ENCODE measurements around the gene ITGB1BP1.

Gene ITGB1BP1

DNA sequence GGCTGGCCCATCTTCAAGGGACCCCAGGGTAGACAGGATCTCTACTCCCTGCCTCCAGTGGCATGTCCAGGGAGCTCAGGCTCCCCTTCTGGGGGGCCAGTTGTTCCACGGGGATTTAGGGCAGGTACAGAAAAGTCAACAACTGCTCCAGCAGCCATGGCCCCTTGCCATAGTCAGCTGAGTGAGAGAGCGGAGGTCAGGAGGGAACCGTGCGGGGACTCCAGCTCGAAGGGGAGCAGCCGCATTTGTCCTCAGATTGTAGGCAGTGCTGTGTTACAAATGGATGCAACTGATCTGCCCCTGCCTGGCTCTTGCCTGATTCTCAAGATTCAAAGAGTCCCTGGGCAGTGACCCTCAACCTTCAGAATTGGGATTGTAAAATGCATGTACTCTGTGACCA lies 49.9 kb downstream of the ITGB1BP1 start:
- Histone ChIP-seq H3K27me3 (replicated peaks) (no peaks in the 10 kb centered on the region), H3K36me3 (replicated peaks) (peaks cover 53% of the 10 kb centered on the region), H3K27ac (no peak overlapping the region), H3K4me3 (ENCODE audit: low read depth, low read length) (no peak overlapping the region)
- DNase-seq, result no peak
- in situ Hi-C loops (cut with HindIII; ENCODE audit: low pct_ligation_motif_present, low sequenced_read_pairs), result no loop called here
- TF ChIP-seq, protein P1, sequence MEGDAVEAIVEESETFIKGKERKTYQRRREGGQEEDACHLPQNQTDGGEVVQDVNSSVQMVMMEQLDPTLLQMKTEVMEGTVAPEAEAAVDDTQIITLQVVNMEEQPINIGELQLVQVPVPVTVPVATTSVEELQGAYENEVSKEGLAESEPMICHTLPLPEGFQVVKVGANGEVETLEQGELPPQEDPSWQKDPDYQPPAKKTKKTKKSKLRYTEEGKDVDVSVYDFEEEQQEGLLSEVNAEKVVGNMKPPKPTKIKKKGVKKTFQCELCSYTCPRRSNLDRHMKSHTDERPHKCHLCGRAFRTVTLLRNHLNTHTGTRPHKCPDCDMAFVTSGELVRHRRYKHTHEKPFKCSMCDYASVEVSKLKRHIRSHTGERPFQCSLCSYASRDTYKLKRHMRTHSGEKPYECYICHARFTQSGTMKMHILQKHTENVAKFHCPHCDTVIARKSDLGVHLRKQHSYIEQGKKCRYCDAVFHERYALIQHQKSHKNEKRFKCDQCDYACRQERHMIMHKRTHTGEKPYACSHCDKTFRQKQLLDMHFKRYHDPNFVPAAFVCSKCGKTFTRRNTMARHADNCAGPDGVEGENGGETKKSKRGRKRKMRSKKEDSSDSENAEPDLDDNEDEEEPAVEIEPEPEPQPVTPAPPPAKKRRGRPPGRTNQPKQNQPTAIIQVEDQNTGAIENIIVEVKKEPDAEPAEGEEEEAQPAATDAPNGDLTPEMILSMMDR (IDR thresholded peaks at IDR 0.05; ENCODE audit: low read depth, low read length, missing control alignments), result no peak

DNA sequence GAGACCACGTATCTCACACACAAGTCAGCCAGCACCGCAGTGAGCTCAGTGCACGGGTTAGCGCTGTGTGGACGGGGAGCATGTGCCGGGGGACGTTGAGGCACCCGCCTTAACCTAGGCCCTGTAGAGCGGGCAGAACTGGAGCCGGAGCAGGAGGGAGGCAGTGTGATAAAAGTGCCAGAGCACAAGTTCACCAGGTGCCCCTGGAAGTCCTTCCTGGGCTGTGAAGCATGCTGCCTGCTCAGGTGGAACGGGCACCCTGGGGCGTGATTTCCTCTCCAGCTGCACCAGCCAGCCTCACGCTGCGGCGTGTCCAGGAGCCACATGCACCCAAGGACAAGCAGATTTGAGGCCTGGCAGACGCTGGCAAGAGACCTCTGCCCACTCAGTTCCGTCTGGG lies 50.3 kb downstream of the ITGB1BP1 start:
- in situ Hi-C loops (cut with HindIII; ENCODE audit: low pct_ligation_motif_present, low sequenced_read_pairs), result no loop called here
- H3K4me3 ChIP-seq (ENCODE audit: low read depth, low read length), result no peak overlapping the region
- no peak overlapping the region for H3K27ac ChIP-seq
- TF ChIP-seq, protein P1 (IDR thresholded peaks at IDR 0.05; ENCODE audit: low read depth, low read length, missing control alignments), result no peak
- peaks cover 57% of the 10 kb centered on the region for H3K36me3 ChIP-seq (replicated peaks)
- DNase-seq, result no peak
- no peaks in the 10 kb centered on the region for H3K27me3 ChIP-seq (replicated peaks)

DNA sequence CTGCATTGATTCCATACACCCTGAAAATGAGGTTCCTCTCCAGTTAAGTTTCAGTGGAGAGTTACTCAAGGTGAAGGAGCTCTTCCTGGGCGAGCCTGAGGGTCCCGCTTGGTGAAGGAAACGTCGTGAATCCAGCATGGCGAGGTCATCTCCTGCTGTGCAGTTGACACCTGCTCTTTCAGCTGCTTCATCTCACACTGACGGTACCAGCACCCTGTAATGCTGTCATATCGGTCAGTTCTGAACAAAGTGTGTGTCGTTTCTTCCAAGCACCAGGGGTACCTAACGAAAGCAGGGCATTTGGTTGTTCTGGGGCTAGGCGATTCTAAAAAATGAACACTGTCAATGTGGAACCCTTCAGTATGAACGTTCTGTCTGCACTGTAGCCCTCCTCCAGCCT lies 52.6 kb downstream of the ITGB1BP1 start:
- DNase-seq, result no peak
- H3K27ac ChIP-seq, result no peak overlapping the region
- TF ChIP-seq, protein P1 (IDR thresholded peaks at IDR 0.05; ENCODE audit: low read depth, low read length, missing control alignments), result no peak

DNA sequence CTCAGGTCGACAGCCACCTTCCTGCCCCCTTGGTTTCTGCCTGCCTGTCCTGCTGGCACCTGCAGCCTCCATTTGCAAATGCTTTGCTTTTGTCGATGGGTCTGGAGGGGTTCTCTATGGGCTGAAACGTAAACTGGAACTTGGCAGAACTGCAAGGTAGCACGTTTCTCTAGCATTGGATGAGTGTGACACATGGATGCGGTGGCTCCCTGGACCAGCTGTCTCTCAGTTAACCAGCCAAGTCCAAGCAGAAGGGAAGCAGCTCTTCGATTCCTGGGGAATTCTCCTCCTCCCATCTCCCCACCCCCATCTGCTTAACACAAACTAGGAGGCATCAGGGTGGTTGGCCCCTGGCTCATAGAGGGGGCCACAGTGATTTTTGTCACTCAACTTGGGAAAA lies 57.3 kb downstream of the ITGB1BP1 start:
- H3K27ac ChIP-seq, result no peak overlapping the region
- no peak for DNase-seq
- TF ChIP-seq, protein P1 (IDR thresholded peaks at IDR 0.05; ENCODE audit: low read depth, low read length, missing control alignments), result no peak
- in situ Hi-C loops (cut with HindIII; ENCODE audit: low pct_ligation_motif_present, low sequenced_read_pairs), result no loop called here
- H3K27me3 ChIP-seq (replicated peaks), result no peaks in the 10 kb centered on the region
- H3K4me3 ChIP-seq (ENCODE audit: low read depth, low read length), result no peak overlapping the region
- H3K36me3 ChIP-seq (replicated peaks), result peaks cover 51% of the 10 kb centered on the region

More for the DNA sequence above, 52.6 kb downstream of the ITGB1BP1 start:
- in situ Hi-C loops (cut with HindIII; ENCODE audit: low pct_ligation_motif_present, low sequenced_read_pairs), result no loop called here
- Histone ChIP-seq H3K4me3 (ENCODE audit: low read depth, low read length) (no peak overlapping the region), H3K36me3 (replicated peaks) (peaks cover 66% of the 10 kb centered on the region), H3K27me3 (replicated peaks) (no peaks in the 10 kb centered on the region)

DNA sequence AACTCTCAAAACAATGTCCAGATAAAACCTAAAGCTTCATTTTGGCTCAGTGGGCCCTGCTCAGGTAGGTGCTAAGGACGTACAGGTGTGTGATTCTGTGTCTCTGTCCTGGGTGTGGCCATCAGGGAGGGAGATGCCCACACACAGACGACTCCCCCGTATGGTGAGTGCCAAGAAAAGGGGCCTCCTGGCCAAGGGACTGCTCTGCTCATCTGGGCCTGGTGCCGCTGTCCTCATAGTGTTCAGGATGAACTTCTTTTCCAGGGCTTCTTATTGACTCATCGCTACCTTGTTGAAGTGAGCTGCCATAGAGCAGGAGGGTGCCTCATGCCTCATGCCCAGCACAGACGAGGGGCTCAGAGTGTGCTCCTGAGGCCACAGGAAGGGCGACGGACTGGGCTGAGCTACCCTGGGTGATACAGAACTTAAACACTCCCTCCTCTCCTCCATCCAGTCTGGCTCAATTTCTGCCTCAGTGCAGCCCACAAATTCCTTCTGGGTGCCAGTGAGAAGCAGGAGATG lies 57.8 kb downstream of the ITGB1BP1 start:
- peaks cover 46% of the 10 kb centered on the region for H3K36me3 ChIP-seq (replicated peaks)

More for the DNA sequence above, 57.8 kb downstream of the ITGB1BP1 start:
- in situ Hi-C loops (cut with HindIII; ENCODE audit: low pct_ligation_motif_present, low sequenced_read_pairs), result no loop called here
- TF ChIP-seq, protein P1 (IDR thresholded peaks at IDR 0.05; ENCODE audit: low read depth, low read length, missing control alignments), result no peak
- DNase-seq, result no peak
- H3K4me3 ChIP-seq (ENCODE audit: low read depth, low read length), result no peak overlapping the region
- no peaks in the 10 kb centered on the region for H3K27me3 ChIP-seq (replicated peaks)
- H3K27ac ChIP-seq, result no peak overlapping the region

Data from brain microvascular endothelial cell (primary cell).